HS-27A (cell line): ENCODE results near the gene HTR6.

Experiments used
- DNase-seq: peaks from one replicate; pipeline ENCODE4 v3.0.0-alpha.2; 2012; ENCODE audit warnings: low read depth, missing footprints

The HTR6 gene

GRCh38 chr1:19688041-19688842 lies 23.6 kb downstream of the HTR6 start:
- no peak for DNase-seq

DNA sequence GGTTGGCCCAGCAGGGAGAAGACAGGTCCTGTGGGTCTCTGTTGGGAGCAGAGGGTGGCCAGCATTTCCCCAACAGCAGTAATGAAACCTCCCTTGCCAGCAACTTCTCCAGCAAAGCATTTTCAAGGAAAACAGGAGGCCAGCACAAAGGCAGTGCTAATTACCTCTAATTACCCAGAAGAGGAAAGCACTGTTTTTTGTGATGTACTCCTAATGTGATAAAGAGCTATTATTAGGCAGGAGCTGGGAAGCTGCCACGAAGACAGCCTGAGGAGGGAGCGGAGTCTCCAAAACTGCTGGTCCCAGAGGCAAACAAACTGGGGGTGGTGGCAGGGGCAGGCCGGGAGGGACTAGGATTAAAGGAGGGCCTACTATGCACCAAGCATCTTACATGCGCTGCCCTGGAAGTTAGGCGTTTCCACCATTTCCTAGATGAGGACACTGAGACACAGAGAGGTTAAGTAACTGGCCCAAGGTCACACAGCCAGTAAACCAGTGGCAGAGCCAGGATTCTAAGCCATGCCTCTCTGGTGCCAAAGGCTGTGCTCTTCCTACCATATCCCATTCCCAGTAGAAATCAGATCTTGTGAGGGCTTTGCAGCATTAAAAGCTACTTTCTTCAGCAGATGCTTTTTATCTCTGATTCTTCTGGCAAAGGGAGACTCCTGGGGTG lies 24.5 kb downstream of the HTR6 start:
- no peak for DNase-seq

- DNase-seq, result no peak
Measured at GRCh38 chr1:19689856-19690255, 25.2 kb downstream of the HTR6 start.

- no peak for DNase-seq
Measured at GRCh38 chr1:19690342-19690741, 25.7 kb downstream of the HTR6 start.

DNA sequence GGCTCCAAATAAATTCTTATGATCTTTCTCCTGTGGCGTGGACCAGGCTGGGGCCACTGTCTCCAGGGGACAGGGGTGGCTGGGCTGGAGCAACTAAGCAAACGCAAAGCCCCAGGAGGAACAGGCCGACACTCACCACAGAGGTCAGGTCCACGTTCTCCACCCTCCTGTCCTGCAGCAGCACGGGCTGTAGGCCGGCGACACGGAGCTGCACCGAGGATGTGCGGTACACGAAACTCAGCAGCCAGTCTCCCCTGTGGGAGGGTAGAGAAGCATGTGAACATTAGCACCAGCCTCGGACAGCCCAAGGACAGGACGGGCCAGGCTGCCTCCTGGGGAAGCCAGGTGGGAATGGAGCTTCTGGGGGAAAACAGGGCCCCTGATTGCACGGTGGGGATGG lies 29.6 kb downstream of the HTR6 start:
- DNase-seq, result no peak

GRCh38 chr1:19695772-19696171 lies 31.1 kb downstream of the HTR6 start:
- DNase-seq, result no peak

DNA sequence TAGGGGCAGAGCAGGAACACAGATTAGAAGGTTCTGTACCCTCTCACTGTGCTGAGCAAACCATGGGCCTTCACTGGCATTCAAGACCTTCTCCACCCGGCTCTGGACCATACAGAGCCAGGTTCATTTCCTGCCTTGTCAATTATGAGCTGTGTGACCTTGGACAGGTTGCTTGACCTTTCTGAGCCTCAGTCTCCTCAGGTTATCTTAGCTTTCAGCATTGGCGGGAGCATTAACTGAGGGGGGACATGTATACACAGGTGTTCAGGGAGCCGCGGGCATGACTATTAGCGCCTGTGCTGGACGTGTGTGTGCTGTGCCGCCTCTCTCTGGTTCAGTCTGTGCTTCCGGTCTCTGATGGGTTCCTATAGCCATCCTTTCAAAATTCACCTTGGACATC lies 32.1 kb downstream of the HTR6 start:
- DNase-seq, result no peak

- DNase-seq, result no peak
Measured at GRCh38 chr1:19698181-19698580, 33.5 kb downstream of the HTR6 start.

DNA sequence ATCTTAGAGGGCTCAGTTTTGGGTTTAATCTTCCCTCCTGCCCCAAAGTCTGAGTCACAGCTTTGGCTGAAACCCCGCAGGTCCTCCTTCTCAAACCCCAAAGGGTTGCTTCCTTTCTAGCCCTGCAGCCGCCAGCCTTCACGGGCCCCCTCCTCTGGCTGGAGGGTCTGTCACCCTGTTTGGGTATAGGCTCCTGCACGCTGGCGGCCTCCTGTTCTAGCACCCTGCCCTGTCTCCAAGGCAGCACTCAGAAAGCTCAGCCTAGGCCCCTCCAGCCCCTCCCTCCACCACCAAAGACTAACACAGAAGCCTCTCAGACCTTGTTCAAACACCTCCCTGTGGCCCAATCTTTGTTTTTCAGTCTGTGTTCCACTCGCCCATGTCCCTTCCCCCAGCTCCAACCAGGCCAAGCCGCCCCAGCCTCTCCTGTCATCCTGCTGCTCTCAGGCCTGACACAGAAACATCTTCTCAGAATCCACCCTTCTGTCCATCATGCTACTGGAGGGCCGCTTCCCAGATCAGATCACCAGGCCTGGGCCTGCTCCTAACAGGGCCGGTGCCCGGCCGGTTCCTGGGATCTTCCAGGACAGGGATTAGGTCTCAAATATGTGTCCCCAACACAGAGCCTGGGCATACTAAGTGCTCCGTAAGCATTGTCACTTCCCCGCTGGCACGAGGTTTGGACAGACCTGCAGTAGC lies 35.6 kb downstream of the HTR6 start:
- DNase-seq, result no peak

- no peak for DNase-seq
Measured at GRCh38 chr1:19703280-19703679, 38.6 kb downstream of the HTR6 start.

GRCh38 chr1:19704247-19705113 lies 39.8 kb downstream of the HTR6 start:
- DNase-seq, result peak; percentile 19

DNA sequence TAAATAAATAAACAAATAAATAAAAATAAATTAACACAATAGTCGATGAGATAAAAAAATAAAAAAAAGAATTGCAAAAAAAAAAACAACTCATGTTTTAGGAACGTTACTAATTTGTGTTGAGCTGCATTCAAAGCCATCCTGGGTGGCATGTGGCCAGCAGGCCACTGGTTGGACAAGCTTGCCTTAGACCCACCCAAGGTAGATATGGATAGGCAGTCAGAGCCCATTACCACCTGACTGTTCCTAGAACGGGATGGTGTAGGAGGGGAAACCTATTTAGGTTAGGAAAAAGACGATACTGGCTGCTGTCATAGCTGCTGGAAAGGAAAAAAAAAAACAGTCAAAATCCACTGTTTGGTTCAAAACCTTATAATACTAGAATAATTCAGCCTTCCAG lies 40.8 kb downstream of the HTR6 start:
- DNase-seq, result no peak

- DNase-seq, result no peak
Measured at GRCh38 chr1:19706136-19706535, 41.5 kb downstream of the HTR6 start.

DNA sequence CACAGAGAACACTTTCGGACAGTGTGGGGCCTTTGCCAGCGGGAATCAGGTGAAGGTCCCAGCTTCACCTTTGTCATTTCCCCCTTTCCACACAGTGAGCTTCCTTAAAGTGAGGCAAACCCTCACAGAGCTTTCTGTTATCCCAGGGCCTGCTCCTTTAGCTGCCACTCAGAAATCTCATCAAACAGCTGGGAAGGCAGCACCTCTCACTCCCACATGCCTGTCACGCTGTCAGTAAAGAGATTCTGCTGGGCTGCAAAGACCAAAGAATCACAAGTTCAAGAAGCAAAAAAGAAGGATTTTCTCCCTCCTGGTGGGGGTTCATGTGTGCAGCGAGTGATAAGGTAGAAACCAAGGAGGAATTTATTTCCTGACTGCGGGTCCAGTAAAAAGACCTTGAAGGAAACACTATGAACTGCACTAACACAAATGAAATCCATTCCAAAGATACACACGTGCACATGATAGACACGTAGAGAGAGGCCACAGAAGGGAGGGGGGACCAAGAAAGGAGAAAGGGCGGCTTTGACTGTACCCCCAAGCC lies 44.0 kb downstream of the HTR6 start:
- DNase-seq, result no peak

DNA sequence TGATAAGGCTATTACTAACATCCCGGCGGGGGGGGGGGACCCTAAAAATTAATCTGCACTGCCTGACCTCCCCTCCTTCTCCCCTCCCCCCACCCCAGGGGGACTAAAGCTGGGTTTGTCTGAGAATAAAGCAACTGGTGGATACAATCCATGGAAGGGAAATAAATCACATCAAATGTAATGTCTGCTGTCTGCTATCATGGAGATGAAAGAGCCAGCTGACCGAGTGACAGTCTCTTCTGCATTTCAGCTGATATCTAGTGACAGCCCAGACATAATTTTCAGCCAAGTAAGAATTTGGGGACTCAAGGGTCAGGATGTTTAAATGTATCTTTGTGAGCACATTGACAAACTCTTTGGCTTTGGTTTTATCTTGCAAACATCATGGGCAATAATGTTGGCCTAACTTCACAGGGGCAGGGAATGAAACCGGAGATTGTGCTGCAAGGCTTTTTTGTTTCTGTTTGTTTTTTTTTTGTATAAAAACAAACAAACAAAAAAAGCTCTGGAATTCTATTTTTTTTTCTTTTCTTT lies 44.7 kb downstream of the HTR6 start:
- no peak for DNase-seq

DNA sequence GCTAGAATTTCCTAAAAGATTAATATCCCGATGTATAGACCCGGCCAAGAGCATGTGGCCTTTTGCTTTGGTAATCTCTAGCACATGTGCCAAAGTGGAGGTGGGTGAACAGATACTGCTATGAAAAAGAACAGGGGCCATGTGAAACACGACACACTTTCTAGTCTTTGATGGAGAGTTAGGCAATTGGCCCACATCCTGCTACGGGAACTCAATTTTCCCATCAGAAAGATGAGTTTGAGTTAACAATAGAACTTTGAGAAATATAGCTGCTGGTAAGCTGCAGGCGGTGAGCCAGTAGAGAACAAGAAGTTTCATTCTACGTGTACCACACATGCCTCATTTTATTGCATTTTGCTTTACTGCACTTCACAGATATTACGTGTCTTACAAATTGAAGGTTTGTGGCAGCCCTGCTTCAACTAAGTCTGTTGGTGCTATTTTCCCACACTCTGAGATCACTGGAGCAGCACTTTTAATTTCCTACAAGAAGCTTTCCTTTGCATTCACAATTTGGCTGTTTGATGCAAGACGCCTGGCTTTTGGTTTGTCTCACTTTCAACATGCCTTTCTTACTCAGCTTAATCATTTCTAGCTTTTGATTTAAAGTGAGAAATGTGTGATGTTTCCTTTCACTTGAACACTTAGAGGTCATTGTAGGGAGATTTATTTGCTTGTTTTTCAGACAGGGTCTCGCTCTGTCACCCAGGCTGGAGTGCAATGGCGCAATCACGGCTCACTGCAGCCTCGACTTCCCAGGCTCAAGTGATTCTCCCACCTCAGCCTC lies 46.3 kb downstream of the HTR6 start:
- no peak for DNase-seq

DNA sequence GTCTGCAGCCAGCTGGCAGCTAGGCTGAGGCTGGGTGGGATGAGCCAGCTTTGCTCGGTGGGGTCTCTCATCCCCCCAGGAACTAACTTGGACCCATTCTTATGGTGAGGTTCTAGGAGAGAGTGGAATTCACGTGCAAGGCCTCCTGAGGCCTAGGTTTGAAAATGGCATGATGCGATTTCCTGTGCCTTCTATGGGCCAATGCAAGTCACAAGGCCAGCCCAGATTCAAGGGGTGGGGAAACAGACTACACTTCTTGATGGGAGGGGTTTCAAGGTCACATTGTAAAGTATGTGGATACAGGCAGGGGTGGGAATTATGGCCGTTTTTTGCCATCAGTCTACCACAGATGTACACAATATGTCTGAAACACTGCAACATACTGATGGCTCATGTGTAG lies 48.3 kb downstream of the HTR6 start:
- DNase-seq, result no peak

DNA sequence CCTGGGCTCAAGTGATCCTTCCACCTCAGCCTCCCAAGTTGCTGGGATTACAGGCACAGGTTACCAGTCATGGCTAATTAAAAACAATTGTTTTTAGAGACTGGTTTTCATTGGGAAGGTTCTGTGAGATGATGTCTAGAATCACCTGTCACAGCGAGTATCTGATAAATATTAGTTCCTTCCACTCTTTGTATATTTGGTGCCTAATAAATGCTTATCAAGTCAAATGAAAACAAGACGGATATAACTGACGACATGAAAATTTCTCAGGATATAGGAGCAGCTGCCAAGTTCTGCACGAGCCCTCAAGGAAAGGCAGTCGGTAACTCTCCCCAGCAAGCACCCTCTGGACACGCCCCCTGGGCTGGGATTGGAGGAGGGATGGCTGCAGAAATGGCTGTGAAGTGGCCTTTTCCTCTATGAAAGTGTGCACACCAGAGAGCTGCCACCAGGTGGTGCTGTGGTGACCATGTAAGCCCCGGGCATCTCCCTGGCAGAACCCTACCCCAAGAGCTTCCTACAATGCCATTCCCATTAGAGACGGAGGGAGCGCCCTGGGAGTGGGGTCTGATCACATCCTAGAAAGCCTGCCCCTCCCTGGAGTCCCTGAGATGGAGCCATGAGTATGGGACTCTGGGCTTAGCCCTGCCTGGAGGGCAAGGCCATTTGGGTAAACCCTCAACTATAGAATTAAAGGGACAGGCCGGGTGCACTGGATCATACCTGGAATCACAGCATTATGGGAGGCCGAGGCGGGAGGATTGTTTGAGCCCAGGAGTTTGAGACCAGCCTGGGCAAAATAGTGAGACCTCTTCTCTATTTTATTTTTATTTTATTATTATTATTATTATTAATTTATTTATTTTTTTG lies 50.9 kb downstream of the HTR6 start:
- DNase-seq, result peak; percentile 90

- no peak for DNase-seq
Measured at GRCh38 chr1:19717467-19717866, 52.8 kb downstream of the HTR6 start.

DNA sequence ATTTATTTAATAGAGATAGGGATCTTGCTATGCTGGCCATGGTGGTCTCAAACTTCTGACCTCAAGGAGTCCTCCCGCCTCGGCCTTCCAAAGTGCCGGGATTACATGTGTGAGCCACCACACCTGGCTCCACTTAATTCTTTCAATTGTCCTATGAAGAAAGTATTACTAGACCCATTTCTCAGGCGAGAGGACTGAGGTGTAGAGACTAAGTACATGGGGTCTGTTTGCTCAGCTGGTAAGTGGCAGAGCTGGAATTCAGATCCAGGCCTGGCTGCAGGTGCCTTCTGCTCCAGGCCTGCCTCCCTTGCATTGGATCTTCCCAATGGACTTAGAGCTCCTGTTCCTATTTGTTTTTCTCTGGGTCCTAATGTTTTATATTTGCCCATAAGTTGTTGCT lies 55.5 kb downstream of the HTR6 start:
- no peak for DNase-seq
